Heart right ventricle (tissue), 16 donors: ENCODE results near the gene C3orf20. TPM values are rescaled to one million over a fixed set of nuclear protein-coding genes. Genes with fewer than 3 reads are reported as not detected.
A peak's percentile ranks its signal among the peaks of the same experiment; 100 is the strongest.

ENCODE experiments used
- ATAC-seq, 8 donors: fragments of 200-7000 bp; cut with Tn5 transposase; one replicate each; pipeline ENCODE4 v1.9.1; 2020; ENCODE audit warnings: mild to moderate bottlenecking in 8 of 8, moderate library complexity in 8 of 8, moderate number of reproducible peaks in 1 of 8
- DNase-seq, 2 donors: peaks; one replicate each; pipeline ENCODE4 v3.0.0-alpha.2; 2020
- H3K27ac ChIP-seq, 10 donors: fragments of 200-600 bp; sonication (generic) in 2 of 10; one replicate each; pipeline versions ENCODE4 v1.5.0 to v1.8.0; 2020 to 2022; ENCODE audit warnings: mild to moderate bottlenecking in 3 of 10
- H3K27me3 ChIP-seq, 7 donors: fragments of 200-600 bp; one replicate each; pipeline ENCODE4 v1.8.0; 2021 to 2022; ENCODE audit warnings: mild to moderate bottlenecking in 2 of 7
- H3K36me3 ChIP-seq, 9 donors: fragments of 200-600 bp; sonication (generic) in 1 of 9; one replicate each; pipeline versions ENCODE4 v1.5.0 to v1.8.0; 2020 to 2022; ENCODE audit warnings: mild to moderate bottlenecking in 2 of 9
- H3K4me1 ChIP-seq, 9 donors: fragments of 200-600 bp; sonication (generic) in 1 of 9; one replicate each; pipeline versions ENCODE4 v1.5.0 to v1.8.0; 2020 to 2022; ENCODE audit warnings: mild to moderate bottlenecking in 4 of 9
- H3K4me3 ChIP-seq, 10 donors: fragments of 200-600 bp; sonication (generic) in 2 of 10; one replicate each; pipeline versions ENCODE4 v1.5.0 to v1.8.0; 2020 to 2022; ENCODE audit warnings: mild to moderate bottlenecking in 7 of 10, moderate library complexity in 2 of 10
- H3K9me3 ChIP-seq, 11 donors: fragments of 200-600 bp in 10 of 11; sonication (generic) in 2 of 11; one replicate each; pipeline versions ENCODE4 v1.5.0 to v1.8.0; 2013 to 2022; ENCODE audit warnings: mild to moderate bottlenecking in 2 of 11, control low read depth in 1 of 11, moderate library complexity in 1 of 11
- WGBS, 2 donors: extraction: QIAGEN DNeasy Blood & Tissue Kit; methylation state at CpG; one replicate each; pipeline ENCODE4 v1.1.7; 2013; ENCODE audit warnings: inconsistent platforms in 1 of 2; 5-methylcytosine and 5-hydroxymethylcytosine counted together
- intact Hi-C, 10 donors: fragments of 100-400 bp; cut with DNase I; formaldehyde crosslinking; loops; one replicate each; pipeline versions ENCODE4 v1.11.1 to v1.14.2; 2022
- polyA plus RNA-seq, 2 donors: library from polyadenylated mRNA; stranded (reverse); fragments of 200-250 nt; gene quantifications; one replicate each; pipeline ENCODE4 v1.2.3, GENCODE V29; 2013
- total RNA-seq, 10 donors: library from RNA; stranded (reverse); fragmentation: NEBNext Ultra II Directional in 3 of 10; extraction: Animal tissue kit (Norgen Biotek cat#: 25700) in 3 of 10; gene quantifications; one replicate each; pipeline versions ENCODE4 v1.2.1 to v1.2.4, GENCODE V29; 2021 to 2023
- TF ChIP-seq, protein P1 (sequence below), 9 donors: fragments of 200-600 bp; sonication (generic) in 2 of 9; IDR thresholded peaks; one replicate each; pipeline versions ENCODE4 v1.5.0 to v1.8.0; 2021 to 2022; ENCODE audit warnings: antibody characterized with exemption in 9 of 9, mild to moderate bottlenecking in 5 of 9, moderate library complexity in 1 of 9
- donor health status: Arrhythmogenic right ventricular cardiomyopathy.
- donor health status: ischemic (EF 13 %, LVEDD 7.1; RV severe dilation, severe dysfunction).
- donor health status: healthy with polysubstance abuse.
- donor health status: DM: no; HTN: yes; CAD: no.
- donor health status: DM: no; HTN: no; CAD: no.
- donor health status: ischemic (EF 25% LVEDD 6.9; RV normal size, moderate dysfunction).
- donor health status: ischemic (EF 25% LVEDD 5.7; RV mildly dilated, moderate dysfunction).
- donor health status: healthy.
- donor health status: DM: yes; HTN: yes; CAD: no.
- donor health status: Ischemic cardiomyopathy.
- donor health status: ischemic (EF 35%, LVEDD 5.7; RV mildly dilated, moderate dysfunction).
- donor health status: nonischemic (EF 11% LVEDD 7.7; RV severe dilation, severe dysfunction).
- donor health status: DM: yes; HTN: yes; CAD: no.
- donor health status: PGD.
- donor health status: ischemic (EF 29% LVEDD 5.4; RV normal size, mild dysfunction).
- donor health status: nonischemic (EF 23%, LVEDD 6.1; RV moderate dilation, normal function).

The C3orf20 gene
- total and polyA plus RNA-seq, 12 donors = 0.10 to 0.36 (median 0.16) TPM; not detected in 7

DNA sequence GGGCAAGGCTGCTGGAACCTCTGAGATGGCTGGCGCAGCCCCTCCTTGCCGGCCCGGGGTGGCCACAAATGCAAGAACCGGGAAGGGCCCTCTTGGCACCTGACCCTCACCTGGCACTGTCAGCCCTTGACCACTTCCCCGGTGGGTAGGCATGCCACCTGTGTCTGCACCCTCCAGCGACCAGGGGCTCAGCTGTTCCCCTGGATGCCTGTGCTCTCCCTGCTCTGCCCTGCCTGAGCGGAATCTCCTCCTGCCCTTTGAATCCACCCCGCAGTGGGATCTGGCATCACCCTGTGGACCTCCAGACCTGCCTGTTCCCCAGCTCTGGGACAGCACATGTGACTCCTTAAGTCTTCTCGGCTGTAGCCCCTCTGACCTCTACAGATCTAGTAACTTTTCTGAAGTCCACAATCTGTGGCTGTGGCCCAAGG, 117.8 kb downstream of the C3orf20 start:
- Histone ChIP-seq H3K4me3 (no peak overlapping the region), H3K27me3 (peaks cover 0 to 24% (median 0%) of the 10 kb centered on the region in 7 donors), H3K4me1 (peaks cover 14 to 56% (median 35%) of the 10 kb centered on the region in 9 donors), H3K27ac (peak overlapping the region in 8 of 10 donors; percentile 30 to 71 (median 62)), H3K9me3 (no peaks in the 10 kb centered on the region), H3K36me3 (no peaks in the 10 kb centered on the region)
- WGBS, 2 donors = 84 to 86% methylated on average over 9 of the region's 9 CpGs
- intact Hi-C loops = loop anchor here in 6 of 10 donors (2.0 to 10.0 kb wide), 4 partner anchors 52 to 130 kb away; no protein-coding TSS in a partner anchor
- TF ChIP-seq, protein P1, sequence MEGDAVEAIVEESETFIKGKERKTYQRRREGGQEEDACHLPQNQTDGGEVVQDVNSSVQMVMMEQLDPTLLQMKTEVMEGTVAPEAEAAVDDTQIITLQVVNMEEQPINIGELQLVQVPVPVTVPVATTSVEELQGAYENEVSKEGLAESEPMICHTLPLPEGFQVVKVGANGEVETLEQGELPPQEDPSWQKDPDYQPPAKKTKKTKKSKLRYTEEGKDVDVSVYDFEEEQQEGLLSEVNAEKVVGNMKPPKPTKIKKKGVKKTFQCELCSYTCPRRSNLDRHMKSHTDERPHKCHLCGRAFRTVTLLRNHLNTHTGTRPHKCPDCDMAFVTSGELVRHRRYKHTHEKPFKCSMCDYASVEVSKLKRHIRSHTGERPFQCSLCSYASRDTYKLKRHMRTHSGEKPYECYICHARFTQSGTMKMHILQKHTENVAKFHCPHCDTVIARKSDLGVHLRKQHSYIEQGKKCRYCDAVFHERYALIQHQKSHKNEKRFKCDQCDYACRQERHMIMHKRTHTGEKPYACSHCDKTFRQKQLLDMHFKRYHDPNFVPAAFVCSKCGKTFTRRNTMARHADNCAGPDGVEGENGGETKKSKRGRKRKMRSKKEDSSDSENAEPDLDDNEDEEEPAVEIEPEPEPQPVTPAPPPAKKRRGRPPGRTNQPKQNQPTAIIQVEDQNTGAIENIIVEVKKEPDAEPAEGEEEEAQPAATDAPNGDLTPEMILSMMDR (IDR thresholded peaks at IDR 0.05) = no peak
- DNase-seq (no peak), ATAC-seq (no peak)

DNA sequence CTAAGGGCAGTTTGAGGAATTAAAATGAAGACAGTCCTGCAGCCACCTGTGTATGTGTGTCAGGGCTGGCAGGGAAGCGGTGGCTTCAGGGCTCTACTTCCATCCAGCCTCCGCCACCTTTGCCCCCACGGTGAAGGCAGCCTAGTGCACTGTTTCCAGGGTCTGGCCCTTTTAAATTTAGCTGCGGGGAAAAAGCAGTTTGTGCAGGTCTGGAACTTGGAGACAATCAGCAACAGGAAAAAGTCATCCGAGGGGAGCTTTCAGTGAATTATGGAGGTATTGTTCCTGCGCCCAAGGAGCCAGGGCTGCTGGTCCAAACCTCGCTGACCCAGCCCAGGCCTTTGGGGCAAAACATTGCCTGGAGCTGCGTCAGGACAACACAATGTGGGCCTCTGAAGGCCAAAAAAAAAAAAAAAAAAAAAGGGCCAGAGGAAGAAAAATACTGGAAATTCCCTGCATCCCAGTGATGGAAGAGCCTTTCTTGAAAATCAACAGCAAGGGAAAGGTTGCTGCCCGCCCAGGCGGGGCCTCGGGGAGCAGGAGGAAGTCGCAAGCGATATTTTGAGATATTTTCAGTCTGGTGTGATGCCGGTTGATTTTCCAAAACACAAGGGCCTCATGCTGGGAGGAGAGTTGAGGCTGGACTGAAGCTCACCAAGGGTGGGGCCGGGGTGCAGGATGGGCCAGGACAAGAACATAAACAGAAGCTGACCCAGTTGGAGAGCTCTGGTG, 118.4 kb downstream of the C3orf20 start:
- Histone ChIP-seq H3K27me3 (peaks cover 0 to 21% (median 0%) of the 10 kb centered on the region in 7 donors), H3K4me3 (no peak overlapping the region), H3K27ac (peak overlapping the region in 9 of 10 donors; percentile 30 to 71 (median 59)), H3K9me3 (no peaks in the 10 kb centered on the region), H3K4me1 (peaks cover 14 to 56% (median 35%) of the 10 kb centered on the region in 9 donors), H3K36me3 (no peaks in the 10 kb centered on the region)
- ATAC-seq (peak; percentile 45 to 87 (median 82)), DNase-seq (peak; percentile 51 to 70)
- intact Hi-C loops = loop anchor here in 6 of 10 donors (2.0 to 10.0 kb wide), 4 partner anchors 52 to 129 kb away; no protein-coding TSS in a partner anchor
- TF ChIP-seq, protein P1 (IDR thresholded peaks at IDR 0.05) = no peak
- 43 to 61% methylated on average over 15 of the region's 15 CpGs for WGBS, 2 donors

DNA sequence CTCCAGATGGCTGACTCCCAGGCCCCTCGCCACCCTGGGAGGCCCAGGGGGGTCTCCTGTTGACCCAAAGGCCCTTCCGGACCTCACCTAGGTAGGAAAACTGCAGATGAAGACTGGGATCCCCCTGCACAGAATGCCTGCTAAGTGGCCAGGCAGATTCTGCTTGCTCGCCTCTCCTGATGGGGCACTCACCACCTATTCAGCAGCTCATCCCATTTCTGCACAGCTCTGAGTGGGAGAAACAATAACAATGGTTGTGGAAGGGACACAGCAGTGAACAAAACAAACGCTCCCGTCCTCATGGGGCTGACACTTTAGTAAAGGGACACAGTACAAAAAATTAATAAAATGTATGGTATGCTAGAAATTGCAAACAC, 118.9 kb downstream of the C3orf20 start:
- intact Hi-C loops = loop anchor here in 6 of 10 donors (2.0 to 10.0 kb wide), 4 partner anchors 51 to 128 kb away; no protein-coding TSS in a partner anchor
- Histone ChIP-seq H3K36me3 (no peaks in the 10 kb centered on the region), H3K9me3 (no peaks in the 10 kb centered on the region), H3K27me3 (peaks cover 0 to 17% (median 0%) of the 10 kb centered on the region in 7 donors), H3K27ac (peak overlapping the region in 9 of 10 donors; percentile 22 to 71 (median 59)), H3K4me3 (no peak overlapping the region), H3K4me1 (peaks cover 14 to 56% (median 35%) of the 10 kb centered on the region in 9 donors)
- TF ChIP-seq, protein P1 (IDR thresholded peaks at IDR 0.05) = no peak
- 66 to 69% methylated on average over 5 of the region's 5 CpGs for WGBS, 2 donors
- DNase-seq (no peak), ATAC-seq (peak in 1 of 8 donors; percentile 13)

DNA sequence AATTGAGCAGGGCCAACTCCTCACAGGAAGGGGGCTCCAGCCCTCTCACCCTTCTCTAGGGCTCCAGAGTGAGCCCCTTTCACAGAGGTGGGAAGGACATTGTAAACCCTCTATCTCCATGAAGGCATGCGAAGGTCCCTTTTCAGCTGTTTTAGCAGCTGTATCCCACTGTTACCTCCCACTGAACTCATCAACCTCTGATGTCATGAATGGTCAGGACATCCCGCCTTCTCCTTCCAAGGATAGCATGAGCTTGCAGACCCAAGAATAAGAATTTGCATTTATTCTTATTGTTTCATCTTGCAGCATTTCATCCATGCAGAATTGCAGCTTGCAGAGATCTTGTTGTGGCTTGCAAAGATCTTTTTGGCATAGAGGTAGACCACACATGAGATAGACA, 119.5 kb downstream of the C3orf20 start:
- ATAC-seq (no peak), DNase-seq (no peak)
- 72 to 76% methylated on average over 2 of the region's 2 CpGs for WGBS, 2 donors
- TF ChIP-seq, protein P1 (IDR thresholded peaks at IDR 0.05) = no peak
- Histone ChIP-seq H3K9me3 (no peaks in the 10 kb centered on the region), H3K4me3 (no peak overlapping the region), H3K36me3 (no peaks in the 10 kb centered on the region), H3K27ac (peak overlapping the region in 6 of 10 donors; percentile 22 to 71 (median 62)), H3K27me3 (peaks cover 0 to 17% (median 0%) of the 10 kb centered on the region in 7 donors), H3K4me1 (peaks cover 14 to 56% (median 35%) of the 10 kb centered on the region in 9 donors)
- intact Hi-C loops = loop anchor here in 5 of 10 donors (5.0 to 10.0 kb wide), 3 partner anchors 50 to 128 kb away; no protein-coding TSS in a partner anchor
